Loucy (cell line): ENCODE data around the gene KCNK3.
A peak's percentile ranks its signal among the peaks of the same experiment; 100 is the strongest.

Experiments
- H2AFZ ChIP-seq: fragments of 200-600 bp; sonication (generic); 2 replicates; pipeline ENCODE4 v1.6.0; 2016; ENCODE audit warnings: antibody characterized with exemption, mild to moderate bottlenecking, low read length, moderate library complexity
- H3F3A ChIP-seq: fragments of 200-600 bp; 2 replicates; pipeline ENCODE4 v1.6.0; 2016; ENCODE audit warnings: antibody characterized with exemption, low read depth, mild to moderate bottlenecking
- H3K27me3 ChIP-seq: fragments of 200-600 bp; sonication (generic); 2 replicates; pipeline ENCODE4 v1.6.1; 2014; ENCODE audit warnings: low read length, mild to moderate bottlenecking; ENCODE audit not compliant: insufficient read depth, poor library complexity, severe bottlenecking
- H3K36me3 ChIP-seq: fragments of 200-600 bp; sonication (generic); 2 replicates; pipeline ENCODE4 v1.6.1; 2016; ENCODE audit warnings: low read length; ENCODE audit not compliant: insufficient read depth
- H3K4me1 ChIP-seq: fragments of 200-600 bp; sonication (generic); 2 replicates; pipeline ENCODE4 v1.5.1; 2014; ENCODE audit warnings: low read length, mild to moderate bottlenecking; ENCODE audit not compliant: insufficient read depth, poor library complexity, severe bottlenecking
- H3K4me2 ChIP-seq: fragments of 200-600 bp; sonication (generic); 2 replicates; pipeline ENCODE4 v1.6.0; 2014; ENCODE audit warnings: antibody characterized with exemption, low read length, low read depth, mild to moderate bottlenecking; ENCODE audit not compliant: poor library complexity, severe bottlenecking
- H3K4me3 ChIP-seq: fragments of 200-600 bp; sonication (generic); 2 replicates; pipeline ENCODE4 v1.5.1; 2014; ENCODE audit warnings: low read length, mild to moderate bottlenecking, mixed read lengths; ENCODE audit not compliant: poor library complexity, severe bottlenecking
- H3K79me2 ChIP-seq: fragments of 200-600 bp; sonication (generic); 2 replicates; pipeline ENCODE4 v1.6.1; 2014; ENCODE audit warnings: low read length; ENCODE audit not compliant: insufficient read depth
- H3K9ac ChIP-seq: fragments of 200-600 bp; sonication (generic); 2 replicates; pipeline ENCODE4 v1.6.0; 2014; ENCODE audit warnings: mild to moderate bottlenecking, low read depth, low read length, moderate library complexity; ENCODE audit not compliant: poor library complexity, severe bottlenecking
- H3K9me2 ChIP-seq: fragments of 200-600 bp; sonication (generic); replicated peaks from 2 replicates; pipeline ENCODE4 v1.6.1; 2016; ENCODE audit warnings: low read depth, low read length, mixed read lengths
- H3K9me3 ChIP-seq: fragments of 200-600 bp; sonication (generic); 2 replicates; pipeline ENCODE4 v1.6.1; 2014; ENCODE audit warnings: mild to moderate bottlenecking, antibody characterized with exemption, low read length, low read depth; ENCODE audit not compliant: insufficient read depth
- H4K20me1 ChIP-seq: fragments of 200-600 bp; sonication (generic); 2 replicates; pipeline ENCODE4 v1.6.0; 2014; ENCODE audit warnings: antibody characterized with exemption, low read length, mild to moderate bottlenecking; ENCODE audit not compliant: insufficient read depth, poor library complexity, severe bottlenecking
- EZH2phosphoT487 ChIP-seq: fragments of 200-600 bp; IDR thresholded peaks from 2 replicates; pipeline ENCODE4 v1.6.1; 2018; ENCODE audit warnings: antibody characterized with exemption, mild to moderate bottlenecking, moderate library complexity, borderline replicate concordance
- TF ChIP-seq, protein P1 (sequence below): fragments of 200-600 bp; sonication (generic); conservative IDR thresholded peaks from 2 replicates; pipeline ENCODE4 v1.5.1; 2014; ENCODE audit warnings: mild to moderate bottlenecking, antibody characterized with exemption, low read length

Gene KCNK3

DNA sequence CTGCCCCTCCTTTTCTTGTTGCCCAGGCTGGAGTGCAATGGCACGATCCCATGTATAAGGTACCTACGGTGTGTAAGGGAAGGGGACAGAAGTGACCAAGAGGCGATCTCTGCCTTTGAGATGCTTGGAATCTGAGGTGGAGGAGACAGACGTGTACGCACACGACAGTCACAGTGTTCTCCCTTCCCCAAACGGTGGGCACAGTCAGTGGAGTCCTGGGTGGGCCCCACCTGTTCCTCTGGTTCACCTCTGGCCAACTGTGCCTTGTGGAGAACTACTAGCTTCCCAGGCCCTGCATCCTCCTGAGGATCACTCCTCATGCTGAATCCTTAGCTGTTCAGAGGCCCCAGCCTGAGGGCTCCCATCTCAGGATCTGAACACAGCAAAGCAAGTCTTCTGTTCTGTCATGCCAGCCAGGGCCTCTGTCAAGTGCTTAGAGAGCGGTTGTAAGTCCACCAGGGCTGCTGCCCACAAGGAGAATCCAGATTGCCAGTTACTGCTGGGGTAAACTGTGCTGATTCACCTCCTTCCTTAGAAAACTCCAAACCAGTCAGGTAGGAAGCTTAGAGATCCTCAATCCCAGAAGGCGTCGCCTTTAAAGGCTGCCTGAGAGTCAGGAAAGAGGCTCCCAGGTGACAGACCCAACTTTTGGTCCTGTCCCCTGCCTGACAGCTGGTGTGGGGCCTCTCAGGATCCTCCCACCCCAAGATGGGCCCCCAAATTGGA, 73.1 kb downstream of the KCNK3 start:
- H3K4me3 ChIP-seq, result peak overlapping the region; percentile 98
- H3K9ac ChIP-seq, result peak overlapping the region; percentile 89
- H3K4me1 ChIP-seq, result peaks cover 47% of the 10 kb centered on the region
- H3K36me3 ChIP-seq, result no peaks in the 10 kb centered on the region
- H3K79me2 ChIP-seq, result peaks cover 32% of the 10 kb centered on the region
- TF ChIP-seq EZH2phosphoT487, result no peak
- TF ChIP-seq, protein P1, sequence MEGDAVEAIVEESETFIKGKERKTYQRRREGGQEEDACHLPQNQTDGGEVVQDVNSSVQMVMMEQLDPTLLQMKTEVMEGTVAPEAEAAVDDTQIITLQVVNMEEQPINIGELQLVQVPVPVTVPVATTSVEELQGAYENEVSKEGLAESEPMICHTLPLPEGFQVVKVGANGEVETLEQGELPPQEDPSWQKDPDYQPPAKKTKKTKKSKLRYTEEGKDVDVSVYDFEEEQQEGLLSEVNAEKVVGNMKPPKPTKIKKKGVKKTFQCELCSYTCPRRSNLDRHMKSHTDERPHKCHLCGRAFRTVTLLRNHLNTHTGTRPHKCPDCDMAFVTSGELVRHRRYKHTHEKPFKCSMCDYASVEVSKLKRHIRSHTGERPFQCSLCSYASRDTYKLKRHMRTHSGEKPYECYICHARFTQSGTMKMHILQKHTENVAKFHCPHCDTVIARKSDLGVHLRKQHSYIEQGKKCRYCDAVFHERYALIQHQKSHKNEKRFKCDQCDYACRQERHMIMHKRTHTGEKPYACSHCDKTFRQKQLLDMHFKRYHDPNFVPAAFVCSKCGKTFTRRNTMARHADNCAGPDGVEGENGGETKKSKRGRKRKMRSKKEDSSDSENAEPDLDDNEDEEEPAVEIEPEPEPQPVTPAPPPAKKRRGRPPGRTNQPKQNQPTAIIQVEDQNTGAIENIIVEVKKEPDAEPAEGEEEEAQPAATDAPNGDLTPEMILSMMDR, result no peak
- H4K20me1 ChIP-seq, result peaks cover 12% of the 10 kb centered on the region
- no peaks in the 10 kb centered on the region for H3K27me3 ChIP-seq
- H2AFZ ChIP-seq, result no peak overlapping the region
- peak overlapping the region; percentile 84 for H3K4me2 ChIP-seq
- H3F3A ChIP-seq, result no peaks in the 10 kb centered on the region
- H3K9me3 ChIP-seq, result no peaks in the 10 kb centered on the region
- H3K9me2 ChIP-seq, result no peaks in the 10 kb centered on the region

DNA sequence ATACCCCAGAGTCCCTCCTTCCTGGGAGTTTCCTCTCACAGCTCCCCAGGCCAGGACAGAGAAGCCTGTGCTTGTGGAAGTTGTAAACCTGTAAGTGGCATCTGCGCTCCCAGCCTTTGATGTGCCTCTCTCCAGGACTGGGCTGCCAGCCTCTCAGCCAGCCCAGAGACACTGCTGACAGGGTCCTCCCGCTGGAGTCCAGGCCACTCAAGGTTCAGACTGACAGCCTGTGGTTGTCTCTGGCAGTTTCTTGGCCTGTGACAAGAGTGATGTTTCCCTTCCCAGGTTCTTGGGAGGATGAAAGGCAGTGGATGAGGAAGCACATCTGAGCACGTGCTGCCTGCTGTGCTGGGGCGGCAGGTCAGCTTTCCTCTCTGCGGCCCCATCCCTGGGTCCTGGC, 74.6 kb downstream of the KCNK3 start:
- Histone ChIP-seq H3K4me1 (peaks cover 55% of the 10 kb centered on the region), H2AFZ (no peak overlapping the region), H3K27me3 (no peaks in the 10 kb centered on the region), H3K9me3 (no peaks in the 10 kb centered on the region), H3F3A (no peaks in the 10 kb centered on the region), H3K9ac (no peak overlapping the region), H4K20me1 (peaks cover 12% of the 10 kb centered on the region), H3K4me3 (no peak overlapping the region), H3K79me2 (peaks cover 36% of the 10 kb centered on the region), H3K4me2 (peak overlapping the region; percentile 14), H3K9me2 (no peaks in the 10 kb centered on the region), H3K36me3 (no peaks in the 10 kb centered on the region)
- TF ChIP-seq, protein P1, result no peak

DNA sequence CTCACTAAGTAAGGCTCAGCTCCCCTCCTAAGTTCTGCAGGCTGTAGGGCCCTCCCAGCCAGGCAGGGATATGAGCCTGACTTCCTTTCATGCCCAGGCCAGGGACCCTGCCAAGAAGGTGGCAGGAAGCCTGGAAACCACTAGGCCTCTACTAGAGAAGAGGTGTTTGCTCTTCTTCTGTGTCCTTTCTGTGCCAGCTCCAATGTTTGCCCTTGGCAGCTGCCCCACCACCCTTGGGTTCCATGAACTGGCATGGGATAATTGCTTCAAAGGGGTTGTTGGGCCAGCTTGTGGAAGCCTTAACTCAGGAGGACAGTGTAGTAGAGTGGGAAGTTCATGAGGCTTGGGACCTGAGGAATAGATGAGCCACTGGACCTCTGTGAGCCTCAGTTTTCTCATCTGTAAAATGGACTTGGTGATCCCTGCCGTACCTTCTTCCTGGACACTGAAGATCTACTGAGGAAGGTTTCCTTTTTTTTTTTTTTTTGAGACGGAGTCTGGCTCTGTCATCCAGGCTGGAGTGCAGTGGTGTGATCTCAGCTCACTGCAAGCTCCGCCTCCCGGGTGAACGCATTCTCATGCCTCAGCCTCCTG, 75.5 kb downstream of the KCNK3 start:
- Histone ChIP-seq H3K4me1 (peaks cover 61% of the 10 kb centered on the region), H3K79me2 (peaks cover 36% of the 10 kb centered on the region), H3K9me3 (no peaks in the 10 kb centered on the region), H3K4me2 (peak overlapping the region; percentile 21), H4K20me1 (peaks cover 12% of the 10 kb centered on the region), H2AFZ (no peak overlapping the region), H3K9me2 (no peaks in the 10 kb centered on the region), H3K27me3 (no peaks in the 10 kb centered on the region), H3K9ac (no peak overlapping the region), H3K4me3 (no peak overlapping the region), H3K36me3 (no peaks in the 10 kb centered on the region), H3F3A (no peaks in the 10 kb centered on the region)
- no peak for TF ChIP-seq EZH2phosphoT487
- TF ChIP-seq, protein P1, result no peak
